Urothelium cell line (cell line): ENCODE results near the gene NPC2.
"Not testable (repeated sequence)": the region's sequence is repeated elsewhere in the genome, so short reads cannot be mapped to it uniquely, and the experiment has no call there.

Experiments
- DNase-seq: peaks from one replicate; pipeline ENCODE4 v3.0.0; 2011; ENCODE audit warnings: low spot score, mixed read lengths
- FAIRE-seq: peaks from 2 replicates; lab custom pipeline; 2011; peaks lifted over from hg19 to GRCh38; lab: Jason Lieb, UNC

The NPC2 gene

DNA sequence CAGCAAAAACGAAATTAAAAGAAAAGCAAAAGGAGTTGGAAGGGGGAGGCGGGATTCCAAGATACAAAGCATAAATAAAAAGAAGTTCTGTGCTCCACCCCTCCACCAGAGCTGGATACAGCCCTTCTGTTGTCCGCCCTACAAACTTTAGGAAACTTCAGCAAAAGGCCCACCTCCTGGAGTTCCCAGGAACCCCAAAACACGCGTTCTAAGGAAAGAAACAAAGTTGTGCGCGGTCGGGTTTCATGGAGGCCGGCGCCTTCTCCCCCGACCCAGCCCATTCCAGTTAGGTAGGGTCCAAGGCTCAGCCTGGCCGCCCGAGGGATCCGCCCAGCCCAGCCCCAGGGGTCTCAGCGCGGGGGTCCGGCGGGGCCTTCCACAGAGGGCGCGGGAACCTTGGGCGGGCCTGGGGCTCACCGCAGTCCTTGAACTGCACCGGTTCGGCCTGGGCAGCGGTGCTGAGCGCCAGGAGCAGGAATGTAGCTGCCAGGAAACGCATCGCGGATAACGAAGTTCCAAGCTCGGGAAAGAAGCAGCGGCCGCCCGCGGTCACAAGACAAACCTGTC lies at the start of gene NPC2:
NPC2 (minus strand) TSS at position 530 of the 567 bp plus-strand sequence; CDS start at position 499, 31 bp downstream.
- DNase-seq, result no peak
- no peak for FAIRE-seq

GRCh38 chr14:74542056-74542685 lies 49.1 kb upstream of the NPC2 start:
- DNase-seq (no peak), FAIRE-seq (no peak)

DNA sequence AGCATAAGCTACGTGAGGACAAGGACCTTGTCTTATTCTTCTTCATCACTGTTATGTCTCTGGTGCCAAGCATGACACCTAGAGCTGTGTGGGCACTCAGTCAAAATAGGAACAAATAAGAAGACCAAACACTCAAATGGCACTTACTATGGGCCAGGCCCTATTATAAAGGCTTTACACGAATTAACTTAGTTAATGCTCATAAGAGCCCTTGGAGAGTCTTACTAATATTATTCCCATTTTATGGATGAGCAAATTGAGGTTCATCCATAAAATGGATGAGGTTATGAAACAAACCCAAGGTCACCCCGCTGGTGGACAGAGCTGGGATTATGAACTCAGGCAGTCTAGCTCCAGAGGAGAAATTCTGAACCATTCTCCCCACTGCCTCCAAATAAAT lies 48.1 kb upstream of the NPC2 start:
- DNase-seq (no peak), FAIRE-seq (no peak)

DNA sequence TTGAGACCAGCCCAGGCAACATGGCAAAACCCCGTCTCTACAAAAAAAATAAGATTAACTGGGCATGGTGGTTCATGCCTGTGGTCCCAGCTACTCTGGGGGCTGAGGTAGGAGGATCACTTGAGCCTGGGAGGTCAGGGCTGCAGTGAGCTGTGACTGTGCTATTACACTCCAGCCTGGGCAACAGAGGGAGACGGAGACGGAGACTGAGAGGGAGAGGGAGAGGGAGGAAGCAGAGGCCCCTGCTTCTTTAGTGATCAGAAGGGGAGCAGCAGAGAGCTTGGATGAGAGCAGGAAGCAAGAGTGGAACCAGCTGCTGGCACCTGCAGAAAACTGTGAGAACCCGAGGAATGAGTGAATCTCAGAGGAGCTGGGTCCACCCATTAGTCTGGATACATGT lies 46.4 kb upstream of the NPC2 start:
- no peak for DNase-seq

DNA sequence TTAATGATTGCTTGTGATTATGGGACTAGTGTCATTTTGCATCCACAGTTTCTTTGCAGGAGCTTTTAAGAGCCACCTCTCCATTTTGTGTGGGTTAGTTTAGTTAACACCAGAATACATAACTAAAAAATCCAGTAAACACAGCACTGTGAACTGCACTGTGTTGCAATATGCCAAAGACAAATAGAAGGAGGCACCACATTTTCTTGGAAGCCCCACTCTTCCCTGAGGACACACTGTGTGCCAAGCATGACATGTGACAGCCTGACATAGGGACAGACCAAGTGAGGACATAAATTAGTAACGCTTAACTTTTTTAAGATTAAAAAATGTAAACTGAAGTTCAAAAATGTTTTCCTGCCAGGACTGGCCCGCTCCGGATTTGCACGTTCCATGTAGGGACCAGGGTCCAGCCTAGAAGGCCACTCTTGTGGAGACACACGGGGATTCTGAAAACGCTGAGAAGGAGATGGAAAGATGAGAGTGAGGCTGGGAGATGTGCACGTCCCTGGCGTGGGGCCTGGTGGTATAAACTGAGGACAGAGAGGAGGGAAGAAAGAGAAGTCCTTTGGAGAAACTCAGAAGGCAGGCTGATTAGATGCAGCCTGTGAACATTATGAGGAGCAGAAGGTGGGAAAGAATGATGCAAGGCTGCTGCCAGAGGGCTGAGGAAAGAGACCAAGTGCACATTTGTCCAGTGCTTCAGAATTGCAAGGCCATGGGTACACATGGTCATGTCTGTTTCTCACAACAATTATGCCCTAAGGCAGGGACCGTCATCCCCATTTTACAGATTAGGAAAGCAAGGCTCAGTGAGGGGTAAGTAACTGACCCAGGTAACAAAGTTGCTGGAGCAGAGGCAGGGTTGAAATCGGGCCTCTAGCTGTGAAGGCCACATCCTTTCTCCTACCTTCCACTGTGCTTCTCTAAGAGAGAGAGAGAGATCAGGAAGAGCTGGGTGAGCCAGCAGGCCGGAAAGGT lies 45.6 kb upstream of the NPC2 start:
- peak; percentile 86 for FAIRE-seq
- no peak for DNase-seq

More for the DNA sequence above, 46.4 kb upstream of the NPC2 start:
- no peak for FAIRE-seq

DNA sequence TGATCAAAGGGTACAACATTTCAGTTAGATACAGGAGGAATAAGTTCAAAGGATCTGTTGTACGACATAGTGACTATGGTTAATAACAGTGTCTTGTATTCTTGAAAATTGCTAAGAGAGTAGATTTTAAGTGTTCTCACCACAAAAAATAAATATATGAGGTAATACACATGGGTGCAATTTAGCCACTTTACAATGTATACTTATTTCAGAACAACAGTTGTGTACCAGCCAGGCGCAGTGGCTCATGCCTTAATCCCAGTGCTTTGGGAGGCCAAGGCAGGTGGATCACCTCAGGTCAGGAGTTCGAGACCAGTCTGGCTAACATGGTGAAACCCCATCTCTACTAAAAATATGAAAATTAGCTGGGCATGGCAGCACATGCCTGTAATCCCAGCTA lies 43.2 kb upstream of the NPC2 start:
- FAIRE-seq, DNase-seq: not testable (repeated sequence)

DNA sequence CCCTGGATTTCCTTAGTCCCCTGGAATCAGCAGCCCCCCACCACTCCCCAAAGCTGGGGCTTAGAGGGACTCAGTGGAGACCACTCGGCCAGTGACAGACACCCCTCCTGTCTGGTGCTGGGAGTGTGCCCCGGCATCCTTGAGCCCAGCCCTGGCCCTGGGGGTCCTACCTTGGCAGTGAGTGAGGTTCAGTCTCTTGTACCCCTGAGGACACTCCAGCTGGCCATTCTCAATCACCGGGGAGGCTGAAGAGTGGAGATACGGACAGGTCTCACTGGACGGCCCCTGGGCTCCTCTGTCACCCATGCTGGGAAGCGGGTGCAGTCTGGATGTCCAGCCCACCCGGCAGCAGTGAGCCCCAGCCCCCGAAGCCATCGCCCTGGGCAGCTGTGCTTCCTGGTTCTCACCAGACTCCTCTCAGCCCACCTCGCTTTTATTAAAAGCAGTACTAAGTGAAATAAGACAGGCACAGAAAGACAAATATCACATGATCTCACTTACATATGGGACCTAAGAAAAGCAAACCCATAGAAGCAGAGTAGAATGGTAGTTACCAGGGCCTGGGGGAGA lies 42.7 kb upstream of the NPC2 start:
- no peak for DNase-seq
- FAIRE-seq, result no peak

DNA sequence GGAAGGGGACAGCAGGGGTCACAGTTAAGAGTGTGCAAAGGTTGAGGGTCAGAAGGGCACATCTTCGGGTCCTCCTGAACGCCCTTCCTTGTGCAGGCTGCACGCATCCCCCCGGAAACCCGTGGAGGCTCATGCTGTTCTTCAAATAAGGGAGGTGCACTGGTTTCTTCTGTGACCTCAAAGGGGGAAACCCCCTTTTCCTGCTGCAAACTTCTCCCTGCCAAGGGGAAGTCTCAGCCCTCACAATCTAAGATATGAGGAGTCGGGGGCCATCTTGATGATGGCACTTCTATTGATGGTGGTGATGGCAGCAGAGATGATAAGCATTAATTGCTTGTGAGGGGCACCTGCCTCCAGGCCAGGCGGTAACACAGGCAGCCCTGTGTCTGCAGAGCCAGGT lies 40.5 kb upstream of the NPC2 start:
- no peak for DNase-seq
- peak; percentile 40 for FAIRE-seq

GRCh38 chr14:74532246-74532645 lies 39.1 kb upstream of the NPC2 start:
- no peak for DNase-seq
- no peak for FAIRE-seq

DNA sequence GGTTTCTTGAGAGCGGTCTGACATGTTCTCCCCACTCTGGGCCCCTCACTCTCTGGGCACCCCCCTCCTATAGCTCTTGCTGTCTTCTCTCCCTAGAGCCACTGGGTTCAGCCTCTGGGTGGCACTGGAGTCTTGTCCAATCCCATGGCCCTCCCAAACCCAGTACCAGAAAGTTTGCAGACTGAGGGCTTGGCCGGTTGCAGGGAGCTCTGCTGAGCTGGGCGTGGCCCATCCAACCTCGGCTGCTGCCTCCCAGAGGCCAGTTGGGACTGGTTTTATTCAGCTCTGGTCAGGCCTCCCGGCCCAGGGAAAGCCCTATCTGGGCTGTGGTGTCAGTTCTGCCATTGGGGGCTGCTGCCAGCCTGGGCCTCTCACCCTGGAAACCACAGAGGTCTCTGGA lies 38.4 kb upstream of the NPC2 start:
- no peak for DNase-seq
- FAIRE-seq, result no peak

DNA sequence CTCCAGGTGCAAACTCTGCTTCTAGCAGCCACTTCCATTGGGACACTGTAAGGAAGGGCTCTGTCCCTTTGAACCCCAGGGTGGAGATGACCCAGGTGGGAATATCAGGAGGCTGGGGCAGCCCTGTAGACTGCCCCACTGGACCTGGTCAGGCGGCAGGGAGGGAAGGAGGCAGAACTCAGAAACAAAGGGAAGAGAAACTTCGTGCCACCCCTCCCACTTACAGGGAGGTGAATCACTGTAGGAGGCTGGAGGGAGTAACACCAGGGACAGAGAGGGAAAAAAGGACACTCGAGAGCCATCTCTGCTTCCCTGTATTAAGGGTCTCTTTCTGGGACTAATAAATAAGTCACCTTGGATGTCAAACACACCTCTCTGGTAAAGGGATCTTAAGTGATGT lies 37.9 kb upstream of the NPC2 start:
- FAIRE-seq (no peak), DNase-seq (no peak)

GRCh38 chr14:74528886-74529285 lies 35.8 kb upstream of the NPC2 start:
- FAIRE-seq (peak; percentile 53), DNase-seq (no peak)

DNA sequence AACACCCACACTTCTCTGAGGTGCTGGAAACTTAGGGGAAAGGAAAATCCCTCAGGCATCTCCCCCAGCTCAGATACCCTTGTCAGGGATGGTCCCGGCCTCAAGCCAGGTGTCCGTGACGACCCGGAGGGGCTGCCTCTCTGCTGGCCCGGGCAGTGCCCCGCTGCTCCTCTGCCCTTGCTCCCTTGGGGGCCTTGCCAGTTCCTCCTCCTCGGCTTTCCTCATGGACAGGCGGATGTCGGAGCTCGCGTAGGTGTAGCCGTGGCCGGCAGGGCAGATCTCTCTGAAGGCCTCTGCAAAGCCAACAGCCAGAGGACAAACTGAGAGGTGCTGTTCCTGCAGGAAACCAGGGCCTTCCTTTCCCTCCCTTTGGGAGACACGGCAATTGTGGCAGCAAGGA lies 35.3 kb upstream of the NPC2 start:
- DNase-seq, result no peak
- no peak for FAIRE-seq

DNA sequence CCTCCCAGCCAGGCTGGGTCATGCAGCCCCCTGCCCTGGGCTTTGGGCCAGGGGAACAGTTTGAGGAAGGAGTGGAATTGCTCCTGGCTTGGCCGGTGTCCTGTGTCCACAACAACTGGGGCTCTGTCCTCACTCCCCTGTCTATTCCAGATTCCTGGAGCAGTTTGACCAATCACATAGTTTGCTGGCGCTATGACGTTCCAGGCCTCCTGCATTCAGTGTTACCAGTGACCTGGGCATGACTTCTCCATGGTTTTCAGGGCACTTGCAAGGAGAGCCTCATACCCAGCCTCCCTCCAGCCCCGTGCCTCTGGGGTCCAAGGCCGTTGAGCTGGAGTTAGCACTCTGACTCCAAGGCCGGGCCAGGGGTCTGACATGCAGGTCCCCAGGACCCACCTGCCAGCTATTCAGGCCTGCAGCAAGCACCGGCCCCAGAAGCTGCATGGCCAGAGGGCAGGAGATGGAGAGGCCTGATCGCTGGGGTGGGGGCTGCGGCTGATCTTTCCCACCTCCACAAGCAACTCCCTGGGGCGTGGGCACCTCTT lies 34.7 kb upstream of the NPC2 start:
- DNase-seq, result no peak
- FAIRE-seq, result no peak

DNA sequence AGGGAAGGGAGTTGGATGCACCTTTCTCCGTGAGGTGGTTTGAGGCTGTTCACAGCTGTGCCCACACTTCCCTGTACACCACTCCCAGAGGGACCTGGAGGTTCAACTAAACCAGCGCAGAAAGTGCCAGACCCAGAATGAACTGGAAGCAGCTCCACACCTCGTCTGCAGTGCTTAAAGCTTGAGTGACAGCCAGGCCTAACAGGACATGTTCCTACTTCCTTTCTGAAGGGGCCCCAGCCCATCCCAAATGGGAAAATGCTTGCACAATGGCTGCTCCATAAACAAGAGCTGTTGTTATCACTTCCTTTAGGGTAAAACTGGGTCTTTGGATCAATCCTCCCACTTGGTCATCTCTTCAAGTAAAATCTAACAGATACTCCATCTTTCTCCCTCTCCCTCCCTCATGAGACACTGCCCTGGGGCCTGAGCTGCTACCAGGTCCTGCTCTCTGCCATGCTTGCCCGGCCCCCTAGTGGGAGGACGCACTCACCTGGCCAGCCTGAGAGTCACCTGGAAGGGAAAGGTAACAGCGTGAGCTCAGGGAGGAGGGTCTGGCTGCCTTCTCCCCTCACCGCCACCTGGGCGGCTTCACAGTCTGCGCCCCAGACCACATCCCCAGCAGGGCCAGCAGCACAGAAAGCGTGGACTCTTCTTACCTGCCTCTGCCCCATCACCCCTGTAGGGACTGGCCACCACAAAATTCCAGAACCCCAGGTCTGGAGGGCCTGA lies 33.9 kb upstream of the NPC2 start:
- no peak for DNase-seq
- peak; percentile 72 for FAIRE-seq

- FAIRE-seq (no peak), DNase-seq (no peak)
Observed at GRCh38 chr14:74525361-74525851, 32.3 kb upstream of the NPC2 start.

- FAIRE-seq (peak; percentile 74), DNase-seq (no peak)
Observed at GRCh38 chr14:74524812-74525135, 31.7 kb upstream of the NPC2 start.

- FAIRE-seq (peak; percentile 56), DNase-seq (peak; percentile 66)
Observed at GRCh38 chr14:74524076-74524811, 31.1 kb upstream of the NPC2 start.

- no peak for FAIRE-seq
- DNase-seq, result no peak
Observed at GRCh38 chr14:74522740-74523139, 29.6 kb upstream of the NPC2 start.

- FAIRE-seq, result no peak
- no peak for DNase-seq
Observed at GRCh38 chr14:74521756-74522155, 28.7 kb upstream of the NPC2 start.
